Esophagus muscularis mucosa (tissue), 2 donors: ENCODE data around the gene PDE4D.

Experiments
- POLR2A ChIP-seq: fragments of 450-650 bp; IDR thresholded peaks from one replicate; pipeline ENCODE4 v1.6.1; 2017; ENCODE audit warnings: antibody characterized with exemption, moderate library complexity, mild to moderate bottlenecking, low read depth
- POLR2AphosphoS5 ChIP-seq, 2 donors: sonication (generic); formaldehyde crosslinking; IDR thresholded peaks; one replicate each; pipeline ENCODE4 v1.6.1; 2017; ENCODE audit warnings: antibody characterized with exemption in 2 of 2

- TF ChIP-seq POLR2AphosphoS5 (IDR thresholded peaks at IDR 0.05) (no peak), POLR2A (no peak)
Observed at GRCh38 chr5:59698207-59699178, 195.0 kb downstream of the PDE4D start.
